Measurements from ENCODE around the gene UBE2L5.

UBE2L5 gene

GRCh38 chr13:30406779-30407416 lies 15.4 kb upstream of the UBE2L5 start:
- no peak for DNase-seq (ENCODE audit: low read depth)

GRCh38 chr13:30408319-30409101 lies 13.8 kb upstream of the UBE2L5 start:
- no peak for DNase-seq (ENCODE audit: low read depth)

- no peak for DNase-seq (ENCODE audit: low read depth)
Observed at GRCh38 chr13:30409886-30410704, 12.2 kb upstream of the UBE2L5 start.

- DNase-seq (ENCODE audit: low read depth): no peak
Observed at GRCh38 chr13:30410705-30411125, 11.6 kb upstream of the UBE2L5 start.

- no peak for DNase-seq (ENCODE audit: low read depth)
Observed at GRCh38 chr13:30412346-30412745, 9.9 kb upstream of the UBE2L5 start.

- DNase-seq (ENCODE audit: low read depth): no peak
Observed at GRCh38 chr13:30413842-30414241, 8.5 kb upstream of the UBE2L5 start.

GRCh38 chr13:30415430-30416030 lies 6.8 kb upstream of the UBE2L5 start:
- DNase-seq (ENCODE audit: low read depth): no peak

GRCh38 chr13:30416471-30416870 lies 5.8 kb upstream of the UBE2L5 start:
- no peak for DNase-seq (ENCODE audit: low read depth)

GRCh38 chr13:30418075-30418716 lies 4.1 kb upstream of the UBE2L5 start:
- DNase-seq (ENCODE audit: low read depth): no peak

GRCh38 chr13:30418717-30419459 lies 3.4 kb upstream of the UBE2L5 start:
- no peak for DNase-seq (ENCODE audit: low read depth)

- DNase-seq (ENCODE audit: low read depth): no peak
Observed at GRCh38 chr13:30421093-30422053, 920 bp upstream of the UBE2L5 start.

- DNase-seq (ENCODE audit: low read depth): no peak
Observed at GRCh38 chr13:30423891-30424290, 1.6 kb downstream of the UBE2L5 start.

GRCh38 chr13:30429235-30429634 lies 6.9 kb downstream of the UBE2L5 start:
- no peak for DNase-seq (ENCODE audit: low read depth)

GRCh38 chr13:30429721-30430694 lies 7.7 kb downstream of the UBE2L5 start:
- no peak for DNase-seq (ENCODE audit: low read depth)

GRCh38 chr13:30431269-30431940 lies 9.1 kb downstream of the UBE2L5 start:
- DNase-seq (ENCODE audit: low read depth): no peak

- no peak for DNase-seq (ENCODE audit: low read depth)
Observed at GRCh38 chr13:30435911-30436451, 13.7 kb downstream of the UBE2L5 start.

GRCh38 chr13:30437177-30437576 lies 14.9 kb downstream of the UBE2L5 start:
- no peak for DNase-seq (ENCODE audit: low read depth)

GRCh38 chr13:30438286-30438685 lies 16.0 kb downstream of the UBE2L5 start:
- DNase-seq (ENCODE audit: low read depth): no peak

All from HS-27A (cell line).